Stimulated activated CD4-positive, alpha-beta T cell treated with anti-CD3 and anti-CD28 coated beads, Interleukin-4, amount 100 ng/mL, for 1 hour (primary cell): ENCODE data around the gene SYT4.
"Not testable (repeated sequence)": the region's sequence is repeated elsewhere in the genome, so short reads cannot be mapped to it uniquely, and the experiment has no call there.

Experiments used
- DNase-seq: peaks from one replicate; pipeline ENCODE4 v3.0.0-alpha.2; 2020

SYT4 gene

GRCh38 chr18:43277164-43277600 lies at the start of gene SYT4:
SYT4 (minus strand) TSS chr18:43277490; CDS start chr18:43277281, 209 bp downstream.
- no peak for DNase-seq

DNA sequence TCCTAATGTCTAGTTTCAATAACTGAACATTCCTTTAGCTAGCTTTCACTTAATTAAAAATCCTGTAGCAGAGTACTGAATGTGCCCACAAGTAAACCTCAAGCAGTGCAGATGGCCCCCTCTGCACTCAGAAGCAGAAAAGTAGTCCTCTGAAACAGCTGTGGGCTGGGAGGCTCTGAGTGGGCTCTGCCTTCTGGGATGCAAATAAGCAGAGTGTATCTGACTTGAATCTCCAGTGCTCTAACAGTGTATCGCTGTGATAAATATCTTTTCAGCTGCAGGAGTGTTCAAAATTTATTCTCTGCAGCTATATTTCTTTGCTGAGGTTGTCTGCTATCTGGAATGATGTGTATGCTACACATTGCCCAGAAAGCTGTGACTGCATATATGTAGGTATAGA lies 44.8 kb upstream of the SYT4 start:
- DNase-seq, result no peak

GRCh38 chr18:43314941-43315340 lies 37.7 kb upstream of the SYT4 start:
- no peak for DNase-seq

DNA sequence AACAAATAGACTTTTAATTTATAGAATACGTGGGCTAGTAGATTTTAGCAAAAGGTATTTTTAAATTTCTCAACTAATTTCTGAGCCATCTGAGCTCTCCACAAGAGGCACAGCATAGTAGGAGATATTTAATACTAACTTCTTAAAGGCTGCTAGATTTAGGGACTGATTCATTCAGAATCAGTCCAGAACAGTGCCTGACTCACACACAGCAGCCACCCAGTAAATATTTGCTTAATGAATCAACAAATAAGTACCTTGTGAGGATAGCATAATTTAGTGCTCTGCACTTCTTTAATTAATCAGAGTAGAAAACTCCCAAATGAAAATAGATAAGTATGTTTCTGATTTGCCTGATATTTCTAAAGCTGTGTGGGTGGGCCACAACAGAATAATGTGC lies 35.6 kb upstream of the SYT4 start:
- no peak for DNase-seq

DNA sequence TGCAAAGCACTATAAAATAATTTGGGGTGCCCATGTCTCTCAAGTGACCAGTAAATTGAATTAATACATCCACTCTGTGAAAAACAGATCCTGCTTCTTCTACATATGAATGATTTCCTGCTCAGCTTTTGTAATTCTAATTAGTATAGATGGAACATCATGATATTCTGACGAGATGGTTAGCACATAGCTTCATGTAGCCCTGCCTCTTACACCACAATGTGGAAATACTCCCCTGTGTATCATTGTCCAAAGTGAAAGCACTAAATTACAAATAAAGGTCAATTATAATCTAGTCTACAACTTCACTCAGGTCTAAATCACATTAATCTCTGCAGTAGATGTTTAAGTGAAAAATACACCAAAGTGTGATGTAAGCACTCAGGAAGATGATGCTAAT lies 32.9 kb upstream of the SYT4 start:
- no peak for DNase-seq

DNA sequence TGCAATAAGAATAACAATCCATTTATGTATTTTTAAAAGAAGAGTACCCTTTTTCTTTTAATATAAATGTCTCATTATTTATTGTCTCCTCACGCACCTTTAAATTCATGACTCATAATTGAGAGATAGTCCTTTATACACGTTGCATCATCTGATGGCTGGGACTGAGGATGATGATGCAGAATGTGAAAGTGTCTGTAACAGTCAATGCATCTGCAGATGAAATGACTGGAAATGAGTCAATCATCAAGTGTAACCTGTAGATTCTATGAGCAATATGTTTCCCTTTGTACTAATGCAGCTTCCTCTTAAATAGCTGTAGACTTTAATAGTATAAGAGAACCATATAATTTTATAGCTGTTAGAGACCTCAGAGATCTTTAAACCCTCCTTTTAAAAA lies 26.1 kb upstream of the SYT4 start:
- no peak for DNase-seq

DNA sequence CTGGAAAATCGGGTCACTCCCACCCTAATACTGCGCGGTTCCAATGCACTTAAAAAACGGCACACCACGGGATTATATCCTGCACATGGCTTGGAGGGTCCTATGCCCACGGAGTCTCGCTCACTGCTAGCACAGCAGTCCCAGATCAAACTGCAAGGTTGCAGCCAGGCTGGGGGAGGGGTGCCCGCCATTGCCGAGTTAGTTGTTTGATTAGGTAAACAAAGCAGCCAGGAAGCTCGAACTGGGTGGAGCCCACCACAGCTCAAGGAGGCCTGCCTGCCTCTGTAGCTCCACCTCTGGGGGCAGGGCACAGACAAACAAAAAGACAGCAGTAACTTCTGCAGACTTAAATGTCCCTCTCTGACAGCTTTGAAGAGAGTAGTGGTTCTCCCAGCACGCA lies 8.9 kb upstream of the SYT4 start:
- not testable (repeated sequence) for DNase-seq

DNA sequence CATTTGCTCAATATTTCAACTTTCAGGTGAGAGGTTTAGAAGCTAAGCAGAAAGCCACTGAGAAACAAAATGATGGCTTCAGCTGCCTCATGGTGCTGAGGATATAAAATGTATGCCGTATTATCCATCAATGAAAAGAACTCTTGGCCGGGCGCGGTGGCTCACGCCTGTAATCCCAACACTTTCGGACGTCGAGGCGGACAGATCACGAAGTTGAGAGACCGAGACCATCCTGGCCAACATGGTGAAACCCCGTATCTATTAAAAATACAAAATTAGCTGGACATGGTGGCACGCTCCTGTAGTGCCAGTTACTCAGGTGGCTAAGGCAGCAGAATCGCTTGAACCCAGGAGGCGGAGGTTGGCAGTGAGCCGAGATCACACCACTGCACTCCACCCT lies 6.0 kb upstream of the SYT4 start:
- no peak for DNase-seq

GRCh38 chr18:43279015-43279744 lies 1.9 kb upstream of the SYT4 start:
- no peak for DNase-seq

- no peak for DNase-seq
These were observed 1.1 kb upstream of the SYT4 start for GRCh38 chr18:43278355-43278754.

- DNase-seq, result no peak
These were observed 799 bp downstream of the SYT4 start for GRCh38 chr18:43276491-43276890.

DNA sequence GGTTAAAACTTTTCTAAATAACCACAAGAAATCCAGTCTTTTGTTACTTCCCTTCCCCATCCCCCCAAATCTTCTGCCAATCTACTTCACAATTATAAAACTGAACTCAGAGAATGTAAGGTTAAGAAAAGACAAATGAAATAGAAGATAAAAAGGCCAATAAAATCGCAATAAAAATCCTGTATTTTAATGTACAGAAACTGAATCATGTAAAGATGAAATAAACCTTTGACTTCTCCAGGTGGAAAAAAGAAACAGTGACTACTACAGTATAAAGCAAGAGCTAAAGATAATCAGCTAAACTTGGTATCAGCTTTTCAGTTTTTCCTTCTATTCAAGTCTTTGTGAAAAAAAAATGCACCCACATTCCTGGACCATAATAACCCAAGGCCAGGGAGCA lies 1.7 kb downstream of the SYT4 start:
- no peak for DNase-seq

GRCh38 chr18:43274526-43274925 lies 2.8 kb downstream of the SYT4 start:
- DNase-seq, result no peak

DNA sequence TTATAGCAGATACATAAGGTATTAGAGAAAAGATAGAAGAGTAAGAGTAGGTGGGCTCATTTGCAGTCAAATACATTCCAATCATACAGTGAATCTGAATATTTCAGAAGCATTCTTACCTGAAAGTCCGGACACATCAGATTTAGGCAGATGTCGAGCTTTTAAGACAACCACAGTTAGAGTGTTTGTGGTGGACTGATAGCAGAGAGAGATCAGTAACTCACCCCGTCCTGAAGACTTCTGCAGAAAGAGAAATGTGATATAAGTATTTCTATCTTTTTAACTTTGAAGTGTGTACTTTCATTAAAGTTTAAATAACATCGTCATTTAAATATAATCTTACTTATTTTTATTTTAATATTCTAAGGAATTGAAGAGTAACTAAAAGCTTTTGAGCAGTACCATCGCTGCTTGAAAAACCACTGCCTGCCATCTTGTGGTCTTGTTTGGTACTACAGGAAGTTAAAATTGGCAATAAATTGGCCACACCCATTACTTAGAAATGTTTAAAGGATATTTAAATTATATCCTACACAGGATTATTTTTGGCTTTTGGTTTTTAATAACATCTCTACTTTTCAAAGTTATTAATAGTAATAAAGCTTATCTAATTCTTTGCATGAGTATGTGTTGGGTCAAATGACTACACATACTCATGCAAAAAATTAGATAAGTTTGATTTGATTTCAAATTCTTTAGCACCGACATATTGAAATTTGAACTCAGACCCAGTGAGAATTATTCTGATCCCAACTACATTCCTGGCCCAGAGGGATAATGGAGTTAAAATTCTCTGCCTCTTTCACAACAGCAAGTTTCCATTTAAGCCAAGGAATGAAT lies 5.5 kb downstream of the SYT4 start:
- DNase-seq, result no peak

DNA sequence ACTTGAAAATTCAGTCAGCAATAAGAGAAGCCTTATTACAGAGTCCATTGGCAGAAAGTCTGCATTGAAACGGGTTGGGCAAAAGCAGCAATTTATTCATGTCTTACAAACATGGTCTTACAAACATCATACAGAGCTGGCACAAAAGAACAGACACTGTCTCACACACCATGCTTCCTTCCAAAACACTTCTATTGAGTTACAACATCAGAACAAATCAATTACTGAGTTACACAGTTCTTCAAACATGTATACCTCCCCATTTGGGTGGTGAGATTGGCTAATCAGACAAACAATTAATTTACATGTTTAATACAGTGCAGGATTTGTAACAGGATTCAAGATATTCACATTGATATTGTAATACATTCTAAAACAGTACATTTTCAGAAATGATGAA lies 9.5 kb downstream of the SYT4 start:
- DNase-seq, result no peak

- no peak for DNase-seq
These were observed 11.8 kb downstream of the SYT4 start for GRCh38 chr18:43265465-43265864.

DNA sequence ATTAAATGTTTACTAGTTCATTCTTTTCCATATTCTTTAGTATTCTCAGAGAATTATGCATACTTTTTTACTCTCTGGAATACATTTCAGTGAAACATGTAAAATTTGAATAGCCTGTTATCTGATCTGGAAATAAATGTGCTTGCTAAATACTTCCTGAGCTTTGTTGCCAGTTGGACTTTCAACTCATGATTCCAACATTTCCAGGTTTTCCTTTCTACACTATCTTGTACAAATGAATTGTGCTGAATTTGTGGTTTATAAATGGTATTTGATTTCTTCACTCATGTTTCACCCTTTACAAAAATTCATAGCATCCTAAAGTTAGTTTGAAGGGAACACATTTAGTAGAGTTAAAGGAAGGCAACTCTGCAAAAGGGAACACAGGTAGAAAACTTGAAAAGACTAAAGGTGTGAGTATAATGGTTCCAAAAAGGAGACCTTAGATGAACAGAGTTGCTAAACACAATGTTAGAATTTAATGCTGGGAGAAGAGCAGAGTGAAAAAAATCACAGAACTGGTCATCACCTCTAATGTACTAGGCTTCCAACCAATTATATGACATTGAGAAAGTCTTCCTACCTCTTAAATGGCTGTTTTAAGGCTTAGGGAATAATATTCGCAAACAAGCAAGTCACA lies 28.6 kb downstream of the SYT4 start:
- DNase-seq, result no peak

- no peak for DNase-seq
These were observed 29.3 kb downstream of the SYT4 start for GRCh38 chr18:43247944-43248343.

DNA sequence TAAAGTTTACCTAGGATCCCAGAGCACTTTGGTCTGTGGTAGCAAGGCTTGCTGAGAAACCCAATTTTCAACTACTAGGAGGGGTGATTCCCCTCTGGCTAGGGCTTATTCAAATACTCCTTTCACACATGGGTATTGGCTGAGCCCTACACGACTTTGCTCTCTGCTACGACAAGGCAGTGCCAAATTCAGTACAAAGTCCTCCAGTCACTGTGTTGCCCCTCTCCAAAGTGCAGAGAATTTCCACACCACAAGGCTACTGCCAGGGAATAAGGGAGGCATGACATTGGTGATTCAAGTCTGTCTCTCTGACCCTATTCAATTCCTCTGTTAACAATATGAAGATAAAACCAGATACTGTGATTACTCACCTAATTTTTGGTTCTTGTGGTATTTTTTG lies 38.9 kb downstream of the SYT4 start:
- DNase-seq, result no peak

DNA sequence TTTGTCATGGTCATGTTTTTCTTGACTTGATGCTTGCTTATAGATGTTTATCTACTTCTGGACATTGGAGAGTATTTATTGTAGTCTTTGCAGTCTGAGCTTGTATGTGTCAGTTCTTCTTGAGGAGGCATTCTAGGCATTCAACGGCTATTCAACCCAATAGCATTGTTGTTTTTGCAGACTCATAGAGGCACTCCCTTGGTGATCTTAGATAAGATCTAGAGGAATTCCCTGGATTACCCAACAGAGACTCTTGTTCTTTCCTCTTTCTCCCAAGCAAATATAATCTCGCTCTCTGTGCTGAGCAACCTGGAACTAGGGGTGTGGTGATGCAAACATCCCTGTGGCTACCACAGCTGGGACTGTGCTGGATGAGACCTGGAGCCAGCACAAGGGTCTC lies 40.4 kb downstream of the SYT4 start:
- DNase-seq, result no peak

- no peak for DNase-seq
These were observed 42.4 kb downstream of the SYT4 start for GRCh38 chr18:43234889-43235288.

DNA sequence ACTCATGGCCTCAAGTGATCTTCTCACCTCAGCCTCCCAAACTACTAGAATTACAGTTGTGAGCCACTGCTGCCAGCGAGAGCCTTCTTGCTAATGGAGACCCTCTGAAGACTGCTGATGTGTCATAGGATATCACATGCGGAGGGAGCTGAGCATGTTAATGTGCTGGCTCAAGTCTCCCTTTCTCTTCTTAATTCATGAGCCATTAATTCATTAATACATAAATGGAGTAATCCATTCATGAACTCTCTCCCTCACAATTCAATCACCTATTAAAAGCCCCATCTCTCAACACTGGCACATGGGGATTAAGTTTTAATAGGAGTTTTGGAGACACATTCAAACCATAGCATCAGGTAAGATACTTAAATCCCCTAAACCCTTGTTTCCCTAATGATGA lies 54.8 kb downstream of the SYT4 start:
- no peak for DNase-seq

DNA sequence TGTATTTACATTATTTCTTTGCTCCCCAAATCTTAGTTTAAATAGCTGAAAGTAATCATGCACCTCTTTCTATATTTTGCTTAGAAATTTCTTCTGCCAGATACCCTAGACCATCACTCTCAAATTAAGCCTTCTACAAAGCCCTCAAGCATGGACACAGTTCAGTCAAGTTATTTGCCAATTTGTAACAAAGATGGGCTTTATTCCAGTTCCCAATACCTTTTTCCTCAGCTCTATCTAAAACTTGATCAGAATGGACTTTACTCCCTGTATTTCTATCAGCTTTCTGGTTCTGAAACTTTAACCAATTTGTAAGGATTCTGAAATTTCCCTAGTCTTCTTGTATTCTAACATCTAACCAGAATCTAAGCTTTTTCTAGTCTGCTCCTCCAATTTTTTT lies 56.6 kb downstream of the SYT4 start:
- no peak for DNase-seq
